DMS153 treated with DMSO at 0.1 percent for 48 hours (cell line): ENCODE results near the gene TSPAN5.

Experiments used
- DNase-seq: peaks from one replicate; lab custom pipeline; 2025; ENCODE audit not compliant: unreplicated experiment; lab: John Stamatoyannopoulos, UW

TSPAN5 gene

DNA sequence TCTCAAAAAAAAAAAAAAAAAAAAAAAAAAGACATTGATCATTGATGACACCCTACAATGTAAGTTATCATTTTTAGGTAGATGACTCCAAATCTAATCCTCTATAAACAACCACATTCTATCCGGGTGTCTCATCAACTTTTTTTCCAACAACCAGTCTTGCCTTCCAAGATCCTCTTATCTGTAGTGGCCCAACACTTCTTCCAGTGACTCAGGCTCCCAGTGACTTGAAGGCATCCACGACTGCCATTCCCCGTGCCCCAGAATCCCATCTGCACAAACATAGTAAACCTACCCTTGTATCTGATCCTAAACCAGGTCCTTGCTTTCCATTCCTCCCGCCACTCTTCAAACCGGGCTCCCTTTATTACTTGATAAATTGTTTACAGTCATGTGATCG is 15.6 kb upstream of the TSPAN5 start:
- DNase-seq = no peak

- no peak for DNase-seq
These were observed 14.9 kb upstream of the TSPAN5 start for GRCh38 chr4:98673288-98673644.

DNA sequence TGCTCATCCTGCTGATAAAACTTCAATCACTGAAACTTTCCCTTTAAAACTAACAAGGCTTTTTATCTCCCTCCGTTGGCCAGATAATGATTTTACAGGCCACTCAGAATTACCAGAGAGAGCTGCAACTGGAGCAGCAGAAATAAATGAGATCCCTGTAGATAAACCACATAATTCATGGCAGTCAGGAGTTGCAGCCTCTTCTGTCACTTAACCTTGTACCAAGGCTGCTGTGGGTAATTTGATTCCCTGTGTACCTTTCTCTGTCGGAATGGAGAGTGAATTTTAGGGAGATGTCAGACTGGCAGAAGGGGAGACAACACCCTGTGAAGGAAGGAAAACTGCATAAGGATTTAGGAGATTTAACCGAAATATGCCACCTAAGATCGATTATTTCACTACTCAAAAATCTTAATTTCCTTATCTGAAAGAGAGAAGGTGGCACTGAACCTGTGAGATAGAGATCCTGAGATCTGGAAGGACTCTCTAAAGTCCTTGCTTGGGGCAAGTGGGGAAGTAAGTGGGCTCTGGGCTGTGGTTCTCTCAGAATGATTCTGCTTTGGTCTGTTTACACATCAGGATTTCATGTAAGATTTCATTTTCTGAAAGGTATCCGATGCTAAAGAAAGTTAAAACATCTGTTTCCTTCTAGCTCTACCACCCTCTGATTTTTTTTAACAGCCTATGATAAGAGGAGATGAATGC is 14.3 kb upstream of the TSPAN5 start:
- no peak for DNase-seq

GRCh38 chr4:98671131-98671530 is 12.7 kb upstream of the TSPAN5 start:
- no peak for DNase-seq

DNA sequence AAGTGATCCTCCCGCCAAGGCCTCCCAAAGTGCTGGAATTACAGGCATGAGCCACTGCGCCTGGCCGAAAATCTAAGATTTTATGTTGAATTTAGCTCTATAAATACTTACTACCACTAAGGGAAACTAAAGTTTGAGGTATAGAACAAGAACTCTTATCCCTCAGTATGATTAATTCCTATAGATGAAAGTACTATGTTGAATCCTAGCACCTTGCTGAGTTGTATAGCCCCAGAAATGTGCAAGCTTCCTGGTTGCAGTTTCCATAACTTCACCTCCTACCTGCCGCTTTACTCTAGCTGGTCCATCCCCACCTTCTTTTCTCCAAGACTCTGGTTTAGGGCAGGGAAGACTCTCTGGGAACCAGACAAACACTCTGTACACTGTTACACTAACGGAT is 11.8 kb upstream of the TSPAN5 start:
- DNase-seq = no peak

GRCh38 chr4:98669577-98669976 is 11.2 kb upstream of the TSPAN5 start:
- no peak for DNase-seq

- DNase-seq = no peak
These were observed 6.5 kb upstream of the TSPAN5 start for GRCh38 chr4:98664959-98665358.

DNA sequence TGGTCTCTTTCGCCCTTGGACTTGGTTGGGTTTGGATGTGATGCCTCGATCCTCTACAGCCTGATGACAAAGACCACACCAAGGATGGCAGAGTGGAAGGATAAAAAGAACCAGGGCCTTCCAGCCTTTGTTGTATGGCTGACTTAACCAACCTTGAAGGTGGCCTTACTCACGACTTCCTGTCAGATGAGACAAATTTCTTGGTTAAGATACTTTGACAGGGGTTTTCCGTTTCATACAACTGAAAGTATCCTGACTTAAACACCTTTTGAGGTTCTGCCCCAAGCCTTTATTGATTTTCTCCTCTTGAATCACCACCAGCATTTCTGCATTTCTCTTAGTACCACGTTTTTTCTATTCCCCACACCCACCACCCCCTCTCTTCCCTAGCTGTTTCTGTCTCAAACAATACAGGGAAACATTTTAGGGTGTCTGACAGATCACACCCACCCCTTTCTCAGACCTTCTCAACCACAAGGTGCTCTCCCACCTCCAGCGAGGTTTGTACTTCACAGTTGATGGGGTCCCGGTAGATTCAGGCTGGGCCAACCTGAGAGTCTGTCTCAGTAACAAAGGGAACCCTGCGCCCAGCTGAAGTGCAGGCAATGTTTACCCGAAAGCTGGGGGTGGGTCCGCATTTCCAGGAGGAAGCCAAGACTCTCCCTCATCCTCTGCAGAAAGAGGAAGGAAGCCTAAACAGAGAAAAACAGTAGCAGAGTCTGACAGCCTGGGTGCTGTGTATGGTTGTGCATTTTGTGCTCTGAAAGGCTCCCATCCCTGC is 5.0 kb upstream of the TSPAN5 start:
- no peak for DNase-seq

DNA sequence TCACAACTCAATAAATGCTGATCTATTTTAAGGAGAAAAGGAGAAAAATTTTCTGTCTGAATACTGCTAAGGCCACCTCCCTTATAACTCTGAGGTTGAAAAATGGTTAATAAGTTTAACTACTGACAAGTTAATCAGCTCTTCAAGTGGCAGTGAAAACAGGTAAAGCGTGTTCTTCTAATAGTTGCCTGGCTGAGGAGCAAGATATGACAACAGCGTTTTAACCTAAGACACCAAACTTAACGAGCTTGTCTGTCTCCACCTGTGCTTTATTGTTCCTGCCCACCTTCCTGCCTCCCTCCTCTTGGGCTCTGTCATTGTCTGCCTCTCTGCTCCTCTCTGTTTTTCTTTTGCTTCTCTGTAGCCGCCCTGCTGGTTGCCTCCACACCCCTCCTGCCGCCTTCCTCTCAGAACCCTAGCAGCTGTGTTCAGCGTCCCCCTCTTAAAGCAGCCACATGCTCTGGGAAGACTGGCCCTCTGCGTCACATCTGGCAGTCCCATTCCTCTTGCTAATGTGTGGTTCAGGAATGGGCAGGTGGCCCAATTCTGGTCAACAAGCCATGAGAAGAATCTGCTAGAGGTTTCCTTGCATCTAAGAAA is 4.3 kb upstream of the TSPAN5 start:
- no peak for DNase-seq

GRCh38 chr4:98662055-98662453 is 3.6 kb upstream of the TSPAN5 start:
- DNase-seq = no peak

DNA sequence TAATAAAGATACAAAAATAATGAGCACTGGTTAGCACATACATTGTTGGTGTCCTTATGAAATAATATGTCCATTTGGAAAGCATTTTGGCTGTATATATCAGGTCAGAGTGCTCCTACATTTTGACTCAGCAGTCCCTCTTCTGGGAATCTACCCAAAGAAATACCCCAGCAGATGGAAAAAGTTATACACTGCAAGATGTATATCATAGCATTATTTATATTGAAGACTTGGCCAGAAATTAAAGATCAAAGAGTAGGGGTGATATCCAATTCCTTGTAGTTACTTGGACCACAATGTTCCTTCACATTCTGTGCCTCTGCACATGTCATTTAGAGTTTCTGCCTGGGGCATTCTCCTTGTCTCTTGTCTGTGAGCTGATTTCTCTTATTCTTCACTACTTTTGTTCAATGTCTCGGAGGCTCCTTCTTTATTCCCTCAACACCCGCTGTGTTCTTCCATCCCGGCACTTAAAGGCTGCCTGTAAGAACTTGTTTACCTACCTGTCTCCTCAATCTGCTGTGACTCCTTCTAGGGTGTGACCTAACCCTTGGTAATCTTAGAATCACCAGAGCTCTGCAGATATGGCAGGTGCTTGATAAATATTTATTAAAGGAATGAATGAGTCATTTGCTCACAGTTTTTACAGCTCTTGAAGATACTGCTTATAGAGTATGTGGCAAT is 3.1 kb upstream of the TSPAN5 start:
- no peak for DNase-seq

DNA sequence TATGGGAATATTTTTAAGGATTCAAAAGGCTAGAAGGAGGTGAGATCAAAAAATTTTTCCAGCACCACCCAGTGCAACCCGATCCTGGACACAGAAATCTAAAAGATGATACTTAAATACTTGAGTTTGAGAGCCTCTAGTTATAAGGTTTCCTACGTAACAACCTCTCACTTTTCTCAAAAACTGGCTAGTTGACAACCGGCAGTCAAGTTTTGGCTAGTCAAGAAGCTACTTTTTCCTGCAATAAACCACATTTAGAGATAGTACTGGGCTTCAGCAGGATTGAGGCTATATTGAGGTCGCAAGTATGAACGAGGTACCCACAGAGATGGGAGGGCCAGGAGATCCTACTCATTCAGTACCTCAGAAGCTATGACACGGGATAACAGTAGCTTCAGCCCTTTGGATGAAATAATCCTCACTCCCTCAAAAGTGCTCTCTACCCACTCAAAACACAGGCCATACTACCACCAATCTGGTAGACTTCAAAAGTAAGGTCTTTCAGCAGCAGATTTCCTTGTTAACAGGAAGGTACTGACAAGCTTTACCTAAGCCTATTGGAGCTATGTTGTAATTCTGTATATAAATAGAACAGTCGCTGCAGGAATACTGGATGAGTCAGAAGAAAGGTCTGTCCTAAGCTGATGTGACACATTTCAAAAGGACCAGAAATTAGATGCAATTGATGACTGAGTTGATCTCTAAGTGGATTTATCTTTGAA is 1.5 kb upstream of the TSPAN5 start:
- DNase-seq = no peak

DNA sequence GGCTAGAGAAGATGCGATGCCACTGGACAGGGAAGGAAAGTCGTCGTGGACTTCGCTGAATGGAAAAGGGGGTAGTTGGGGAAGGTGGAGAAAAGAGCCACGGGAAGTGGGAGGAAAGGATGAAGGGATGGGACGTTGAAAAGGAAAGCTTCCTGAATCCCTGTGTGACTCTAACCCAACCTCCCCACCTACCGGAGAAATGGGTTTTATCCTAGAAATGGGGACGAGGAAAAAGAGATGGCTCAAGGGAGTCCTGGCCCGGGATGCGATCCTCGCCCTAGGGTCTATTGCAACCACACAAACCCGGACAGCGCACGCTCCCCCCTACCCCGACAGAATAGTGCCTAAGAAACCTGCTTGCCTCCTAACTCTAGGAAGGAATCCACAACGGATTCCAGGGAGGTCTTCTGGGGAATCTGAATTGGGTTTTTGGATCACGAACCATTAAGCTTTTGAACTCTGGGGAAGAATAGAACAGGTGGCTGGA is 738 bp upstream of the TSPAN5 start:
- DNase-seq = no peak

DNA sequence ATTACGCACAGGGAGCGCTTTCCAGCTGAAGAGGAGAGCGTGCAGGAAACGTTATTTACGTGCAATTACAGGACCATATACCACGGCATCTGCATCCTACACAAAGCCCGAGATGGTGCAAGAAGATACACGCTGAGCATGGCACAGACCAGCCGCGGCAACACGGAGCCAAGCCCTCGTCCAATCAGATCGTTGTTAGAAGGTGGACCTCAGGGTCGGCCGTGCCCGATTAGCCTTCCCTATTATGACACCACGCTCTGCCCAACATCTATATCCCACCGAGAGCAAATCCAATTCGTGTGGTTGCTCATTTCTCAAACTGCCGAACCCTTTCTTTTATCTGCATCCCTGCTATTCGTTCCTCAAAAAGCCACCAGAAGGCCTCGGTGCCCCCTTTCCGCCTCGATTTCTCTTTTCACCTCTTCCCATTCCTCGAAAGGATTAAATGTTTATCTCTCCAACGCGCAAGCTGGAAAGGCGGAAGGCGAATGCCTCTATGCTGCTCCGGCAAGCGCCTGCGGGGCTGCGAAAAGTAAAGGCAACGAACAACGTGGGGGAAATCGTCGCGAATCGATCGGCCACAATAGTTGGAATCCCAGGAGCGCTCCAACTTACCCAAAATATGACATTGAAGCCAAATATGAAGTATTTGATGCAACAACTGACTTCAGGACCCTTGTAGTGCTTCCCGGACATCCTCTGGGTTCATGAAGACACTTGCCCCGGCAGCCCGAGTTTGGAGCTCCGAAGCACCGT is 702 bp downstream of the TSPAN5 start:
- peak; percentile 16 for DNase-seq

- DNase-seq = no peak
These were observed 1.5 kb downstream of the TSPAN5 start for GRCh38 chr4:98656886-98657285.

- no peak for DNase-seq
These were observed 2.0 kb downstream of the TSPAN5 start for GRCh38 chr4:98656443-98656842.

- DNase-seq = no peak
These were observed 4.2 kb downstream of the TSPAN5 start for GRCh38 chr4:98653890-98654867.

- no peak for DNase-seq
These were observed 5.4 kb downstream of the TSPAN5 start for GRCh38 chr4:98652996-98653395.

- DNase-seq = no peak
These were observed 9.8 kb downstream of the TSPAN5 start for GRCh38 chr4:98648602-98649001.
